ENCODE results near the gene PRDX5. TPM values are rescaled to one million over a fixed set of nuclear protein-coding genes. Genes with fewer than 3 reads are reported as not detected.
A peak's percentile ranks its signal among the peaks of the same experiment; 100 is the strongest.

PRDX5 gene
- total RNA-seq, 3 donors from 2014 or later = 159 to 512 (median 353) TPM

- no peak for ATAC-seq
- no peak for TF ChIP-seq CTCF (IDR thresholded peaks at IDR 0.05)
- Histone ChIP-seq H3K4me3 (no peak overlapping the region), H3K4me1 (ENCODE audit: low read depth) (peaks cover 7% of the 10 kb centered on the region), H3K36me3 (ENCODE audit: low read depth) (no peaks in the 10 kb centered on the region), H3K9me3 (no peaks in the 10 kb centered on the region)
- intact Hi-C loops (cut with DNase I, micrococcal nuclease) = no loop called here
- DNase-seq = peak in 1 of 3 donors; percentile 24
Measured at GRCh38 chr11:64347193-64347867, 29.4 kb downstream of the PRDX5 start.

GRCh38 chr11:64348383-64349024, 30.6 kb downstream of the PRDX5 start:
- Histone ChIP-seq H3K9me3 (no peaks in the 10 kb centered on the region), H3K4me3 (no peak overlapping the region), H3K4me1 (ENCODE audit: low read depth) (no peaks in the 10 kb centered on the region), H3K36me3 (ENCODE audit: low read depth) (no peaks in the 10 kb centered on the region)
- peak; percentile 36 for ATAC-seq
- no peak for TF ChIP-seq CTCF (IDR thresholded peaks at IDR 0.05)
- peak in 1 of 3 donors; percentile 33 for DNase-seq
- intact Hi-C loops (cut with DNase I, micrococcal nuclease) = no loop called here

GRCh38 chr11:64349025-64349387, 31.1 kb downstream of the PRDX5 start:
- intact Hi-C loops (cut with DNase I, micrococcal nuclease) = no loop called here
- TF ChIP-seq CTCF (IDR thresholded peaks at IDR 0.05) = no peak
- H3K36me3 ChIP-seq (ENCODE audit: low read depth) = no peaks in the 10 kb centered on the region
- DNase-seq (peak in 1 of 3 donors; percentile 23), ATAC-seq (no peak)
- H3K9me3 ChIP-seq = no peaks in the 10 kb centered on the region
- H3K4me1 ChIP-seq (ENCODE audit: low read depth) = no peaks in the 10 kb centered on the region
- no peak overlapping the region for H3K4me3 ChIP-seq

- intact Hi-C loops (cut with DNase I, micrococcal nuclease) = no loop called here
- ATAC-seq (no peak), DNase-seq (peak in 1 of 3 donors; percentile 23)
- no peaks in the 10 kb centered on the region for H3K9me3 ChIP-seq
- no peaks in the 10 kb centered on the region for H3K4me1 ChIP-seq (ENCODE audit: low read depth)
- TF ChIP-seq CTCF (IDR thresholded peaks at IDR 0.05) = no peak
- H3K36me3 ChIP-seq (ENCODE audit: low read depth) = no peaks in the 10 kb centered on the region
- H3K4me3 ChIP-seq = no peak overlapping the region
Measured at GRCh38 chr11:64349404-64349803, 31.5 kb downstream of the PRDX5 start.

- H3K4me1 ChIP-seq (ENCODE audit: low read depth) = no peaks in the 10 kb centered on the region
- intact Hi-C loops (cut with DNase I, micrococcal nuclease) = no loop called here
- H3K36me3 ChIP-seq (ENCODE audit: low read depth) = no peaks in the 10 kb centered on the region
- DNase-seq (peak in 2 of 3 donors; percentile 2 to 25), ATAC-seq (no peak)
- no peak overlapping the region for H3K4me3 ChIP-seq
- no peaks in the 10 kb centered on the region for H3K9me3 ChIP-seq
- TF ChIP-seq CTCF (IDR thresholded peaks at IDR 0.05) = no peak
Measured at GRCh38 chr11:64351136-64351631, 33.3 kb downstream of the PRDX5 start.
